Gastroesophageal sphincter (tissue), 4 donors: Measurements from ENCODE around the gene MACROD2. TPM values are rescaled to one million over a fixed set of nuclear protein-coding genes. Genes with fewer than 3 reads are reported as not detected.

Source experiments
- ATAC-seq: fragments of 150-250 bp; one replicate; pipeline ENCODE4 v1.9.1; 2016; ENCODE audit warnings: mild to moderate bottlenecking, moderate library complexity
- H3K27ac ChIP-seq, 4 donors: fragments of 200-600 bp; sonication (generic) in 3 of 4; 1 replicate in 3 of 4; 2 replicates in 1 of 4; pipeline ENCODE4 v1.5.1; 2016 to 2019
- H3K27me3 ChIP-seq: fragments of 200-600 bp; sonication (generic); one replicate; pipeline ENCODE4 v1.5.1; 2019
- H3K36me3 ChIP-seq, 2 donors: fragments of 200-600 bp; sonication (generic); one replicate each; pipeline ENCODE4 v1.5.1; 2019; ENCODE audit warnings: control low read depth in 1 of 2
- H3K4me1 ChIP-seq, 3 donors: fragments of 200-600 bp; sonication (generic); 1 replicate in 2 of 3; 2 replicates in 1 of 3; pipeline ENCODE4 v1.5.1; 2016 to 2019; ENCODE audit warnings: control low read depth in 2 of 3
- H3K4me3 ChIP-seq, 2 donors: fragments of 200-600 bp; sonication (generic); one replicate each; pipeline ENCODE4 v1.5.1; 2019; ENCODE audit warnings: mild to moderate bottlenecking in 1 of 2, moderate library complexity in 1 of 2
- H3K9me3 ChIP-seq, 3 donors: fragments of 200-600 bp; sonication (generic); one replicate each; pipeline ENCODE4 v1.5.1; 2017 to 2019; ENCODE audit warnings: control low read depth in 2 of 3
- EP300 ChIP-seq: sonication (generic); formaldehyde crosslinking; IDR thresholded peaks from one replicate; pipeline ENCODE4 v1.6.1; 2017; ENCODE audit warnings: antibody characterized with exemption, mild to moderate bottlenecking
- POLR2A ChIP-seq, 2 donors: fragments of 450-650 bp; IDR thresholded peaks; one replicate each; pipeline ENCODE4 v1.6.1; 2017; ENCODE audit warnings: antibody characterized with exemption in 2 of 2, mild to moderate bottlenecking in 2 of 2, moderate library complexity in 1 of 2
- POLR2AphosphoS5 ChIP-seq: sonication (generic); formaldehyde crosslinking; IDR thresholded peaks from one replicate; pipeline ENCODE4 v1.6.1; 2017; ENCODE audit warnings: antibody characterized with exemption
- WGBS, 2 donors: methylation state at CpG; one replicate each; pipeline ENCODE4 v1.1.5; 2018; ENCODE audit warnings: low coverage in 1 of 2; 5-methylcytosine and 5-hydroxymethylcytosine counted together
- total RNA-seq, 4 donors: library from RNA; depleted of rRNA; stranded (reverse); fragments of >200 nt; gene quantifications; one replicate each; pipeline ENCODE4 v1.1.0, GENCODE V29; 2016
- TF ChIP-seq, protein P1 (sequence below), 4 experiments: fragments of 200-600 bp in 2 of 4; fragments of 450-650 bp in 2 of 4; sonication (generic) in 1 of 4; IDR thresholded peaks; one replicate each; pipeline ENCODE4 v1.5.1; 2017 to 2019; ENCODE audit warnings: antibody characterized with exemption in 4 of 4, mild to moderate bottlenecking in 2 of 4, moderate library complexity in 2 of 4

The MACROD2 gene
- total RNA-seq, 4 donors from 2014 or later = 4.0 to 12.1 (median 7.4) TPM

DNA sequence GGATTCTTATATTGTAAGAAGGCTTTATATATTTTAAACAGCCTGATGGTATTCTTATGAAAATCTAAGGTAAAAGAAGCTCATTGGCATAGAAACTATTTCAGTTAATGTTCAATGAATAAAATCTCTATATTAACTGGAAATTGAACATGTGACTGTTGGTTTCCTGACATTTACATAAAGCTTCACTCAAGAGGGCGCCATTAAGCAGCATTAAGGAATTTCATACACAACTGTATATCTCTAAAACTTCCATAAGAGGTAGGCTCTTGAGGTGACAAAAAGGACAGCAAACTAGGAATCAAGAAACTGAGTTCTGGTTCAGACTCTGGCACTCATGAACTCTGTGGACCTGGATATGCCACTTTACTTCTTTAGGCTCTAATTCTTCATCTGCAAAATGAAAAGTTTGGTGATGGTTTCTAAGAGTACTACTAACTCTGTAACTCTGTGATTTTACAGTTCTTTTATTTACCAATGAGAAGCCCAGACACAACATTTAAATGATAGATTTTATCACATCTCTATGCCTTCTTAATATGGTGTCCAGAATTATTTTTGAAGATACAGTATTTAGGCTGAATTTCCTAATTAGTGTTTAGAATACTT is 194.6 kb downstream of the MACROD2 start:
- Histone ChIP-seq H3K36me3 (no peaks in the 10 kb centered on the region), H3K4me3 (no peak overlapping the region), H3K9me3 (no peaks in the 10 kb centered on the region), H3K4me1 (no peaks in the 10 kb centered on the region), H3K27ac (no peak overlapping the region), H3K27me3 (no peaks in the 10 kb centered on the region)
- ATAC-seq = no peak
- TF ChIP-seq, protein P1, sequence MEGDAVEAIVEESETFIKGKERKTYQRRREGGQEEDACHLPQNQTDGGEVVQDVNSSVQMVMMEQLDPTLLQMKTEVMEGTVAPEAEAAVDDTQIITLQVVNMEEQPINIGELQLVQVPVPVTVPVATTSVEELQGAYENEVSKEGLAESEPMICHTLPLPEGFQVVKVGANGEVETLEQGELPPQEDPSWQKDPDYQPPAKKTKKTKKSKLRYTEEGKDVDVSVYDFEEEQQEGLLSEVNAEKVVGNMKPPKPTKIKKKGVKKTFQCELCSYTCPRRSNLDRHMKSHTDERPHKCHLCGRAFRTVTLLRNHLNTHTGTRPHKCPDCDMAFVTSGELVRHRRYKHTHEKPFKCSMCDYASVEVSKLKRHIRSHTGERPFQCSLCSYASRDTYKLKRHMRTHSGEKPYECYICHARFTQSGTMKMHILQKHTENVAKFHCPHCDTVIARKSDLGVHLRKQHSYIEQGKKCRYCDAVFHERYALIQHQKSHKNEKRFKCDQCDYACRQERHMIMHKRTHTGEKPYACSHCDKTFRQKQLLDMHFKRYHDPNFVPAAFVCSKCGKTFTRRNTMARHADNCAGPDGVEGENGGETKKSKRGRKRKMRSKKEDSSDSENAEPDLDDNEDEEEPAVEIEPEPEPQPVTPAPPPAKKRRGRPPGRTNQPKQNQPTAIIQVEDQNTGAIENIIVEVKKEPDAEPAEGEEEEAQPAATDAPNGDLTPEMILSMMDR (IDR thresholded peaks at IDR 0.05) = peak in 1 of 4 experiments; percentile 39
- TF ChIP-seq POLR2A (IDR thresholded peaks at IDR 0.05) = no peak
- no peak for TF ChIP-seq POLR2AphosphoS5
- no peak for TF ChIP-seq EP300
- 28 to 33% methylated on average over 1 of the region's 1 CpG for WGBS, 2 donors

DNA sequence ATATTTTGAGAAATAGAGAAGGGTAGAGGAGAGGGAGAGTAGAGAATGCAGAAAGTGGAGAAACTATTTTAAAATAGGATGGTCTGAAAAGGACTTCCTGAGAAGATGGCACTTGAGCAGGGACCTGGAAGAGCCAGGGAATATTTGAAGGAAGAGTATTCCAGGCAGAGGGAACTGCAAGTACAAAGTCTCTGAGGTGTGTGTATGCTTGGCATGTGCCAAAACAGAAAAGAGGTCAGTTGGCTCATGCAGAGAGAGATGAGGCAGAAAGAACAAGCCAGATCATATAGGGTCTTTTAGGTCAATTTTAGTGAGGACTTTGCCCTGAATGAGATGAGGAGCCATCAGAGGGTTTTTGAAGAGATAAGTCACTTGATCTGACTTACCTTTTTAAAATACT is 196.2 kb downstream of the MACROD2 start:
- ATAC-seq = no peak
- TF ChIP-seq POLR2A (IDR thresholded peaks at IDR 0.05) (no peak), POLR2AphosphoS5 (no peak), EP300 (no peak)
- TF ChIP-seq, protein P1 (IDR thresholded peaks at IDR 0.05) = no peak
- Histone ChIP-seq H3K27ac (no peak overlapping the region), H3K36me3 (no peaks in the 10 kb centered on the region), H3K4me3 (no peak overlapping the region), H3K9me3 (no peaks in the 10 kb centered on the region), H3K4me1 (peaks cover 0 to 14% (median 0%) of the 10 kb centered on the region in 3 donors), H3K27me3 (no peaks in the 10 kb centered on the region)

DNA sequence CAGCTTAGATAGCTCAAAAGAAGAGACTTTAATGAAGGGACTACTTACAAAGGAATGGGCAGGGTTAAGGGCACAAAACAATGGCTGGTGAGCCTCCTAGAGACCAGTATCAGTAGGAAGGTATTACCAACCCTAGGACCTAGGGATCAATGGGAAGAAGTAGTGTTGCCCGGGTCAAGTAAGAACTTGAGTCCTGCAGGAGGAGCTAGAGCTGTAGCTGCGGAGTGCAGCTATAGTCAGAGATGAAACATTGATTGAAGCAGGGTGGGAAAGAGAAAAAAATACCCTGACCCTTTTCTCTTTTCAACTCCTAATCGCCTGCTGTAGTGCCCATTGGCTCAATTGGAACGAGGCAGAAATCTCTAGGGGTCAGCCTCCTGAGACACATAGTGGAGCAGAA is 198.1 kb downstream of the MACROD2 start:
- no peak for ATAC-seq
- Histone ChIP-seq H3K4me3 (no peak overlapping the region), H3K27me3 (no peaks in the 10 kb centered on the region), H3K9me3 (no peaks in the 10 kb centered on the region), H3K27ac (no peak overlapping the region), H3K36me3 (no peaks in the 10 kb centered on the region), H3K4me1 (peaks cover 0 to 17% (median 0%) of the 10 kb centered on the region in 3 donors)
- TF ChIP-seq, protein P1 (IDR thresholded peaks at IDR 0.05) = no peak
- TF ChIP-seq EP300 (no peak), POLR2AphosphoS5 (no peak), POLR2A (IDR thresholded peaks at IDR 0.05) (no peak)
- 83 to 100% methylated on average over 3 to 4 of the region's 4 CpGs for WGBS, 2 donors

DNA sequence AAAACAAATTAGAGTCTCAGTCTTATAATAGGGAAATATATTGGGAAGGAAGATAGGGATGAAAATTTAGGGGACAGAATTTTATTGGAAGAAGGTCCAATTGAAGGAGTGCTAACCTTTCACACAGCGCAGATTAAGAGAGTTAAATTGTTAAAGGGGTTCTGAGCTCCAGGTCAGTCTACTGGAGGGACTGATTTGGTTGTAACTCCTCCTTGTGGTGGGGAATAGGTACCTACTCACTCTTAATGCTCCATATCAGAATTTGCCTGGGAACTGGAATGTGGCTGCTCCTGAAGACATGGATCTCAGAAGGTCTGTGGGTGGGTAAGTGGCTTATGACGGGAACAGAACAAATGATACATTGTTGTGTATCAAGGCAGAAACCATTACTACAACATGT is 198.6 kb downstream of the MACROD2 start:
- peaks cover 0 to 17% (median 0%) of the 10 kb centered on the region in 3 donors for H3K4me1 ChIP-seq
- no peak overlapping the region for H3K27ac ChIP-seq
- H3K27me3 ChIP-seq = no peaks in the 10 kb centered on the region
- no peak overlapping the region for H3K4me3 ChIP-seq
- no peak for TF ChIP-seq POLR2AphosphoS5
- WGBS, 2 donors = 86 to 100% methylated on average over 1 to 2 of the region's 2 CpGs
- no peaks in the 10 kb centered on the region for H3K9me3 ChIP-seq
- ATAC-seq = no peak
- no peaks in the 10 kb centered on the region for H3K36me3 ChIP-seq

DNA sequence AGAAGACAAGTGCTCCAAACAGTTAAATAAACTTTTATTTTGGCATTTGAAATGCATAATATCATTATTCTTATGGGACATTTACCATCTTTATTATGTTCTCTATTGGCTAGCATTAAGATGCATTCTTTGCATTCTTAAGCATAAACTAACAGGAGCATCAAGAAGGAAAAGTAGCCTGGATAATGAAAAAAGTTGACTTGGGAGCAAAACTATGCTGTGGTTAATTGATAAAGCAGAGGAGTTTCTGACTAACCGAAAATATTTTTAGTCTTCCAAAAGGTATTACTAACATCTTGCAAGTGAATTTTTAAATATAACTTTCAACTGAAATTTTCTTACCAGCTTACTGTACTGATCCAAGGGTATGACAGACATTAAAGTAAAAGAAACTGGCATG is 201.8 kb downstream of the MACROD2 start:
- H3K4me1 ChIP-seq = peaks cover 0 to 17% (median 0%) of the 10 kb centered on the region in 3 donors
- H3K4me3 ChIP-seq = no peak overlapping the region
- no peak overlapping the region for H3K27ac ChIP-seq
- 22 to 40% methylated on average over 1 of the region's 1 CpG for WGBS, 2 donors
- no peaks in the 10 kb centered on the region for H3K9me3 ChIP-seq
- TF ChIP-seq, protein P1 (IDR thresholded peaks at IDR 0.05) = no peak
- TF ChIP-seq EP300 (no peak), POLR2AphosphoS5 (no peak), POLR2A (IDR thresholded peaks at IDR 0.05) (no peak)
- no peak for ATAC-seq
- H3K36me3 ChIP-seq = no peaks in the 10 kb centered on the region
- H3K27me3 ChIP-seq = no peaks in the 10 kb centered on the region
